ENCODE data around the gene IGSF8.
"Not testable (repeated sequence)": the region's sequence is repeated elsewhere in the genome, so short reads cannot be mapped to it uniquely, and the experiment has no call there.

IGSF8 gene

GRCh38 chr1:160127865-160128523, 29.6 kb upstream of the IGSF8 start:
- DNase-seq (ENCODE audit: low read depth in 2 of 3, low spot score in 2 of 3): no peak

DNA sequence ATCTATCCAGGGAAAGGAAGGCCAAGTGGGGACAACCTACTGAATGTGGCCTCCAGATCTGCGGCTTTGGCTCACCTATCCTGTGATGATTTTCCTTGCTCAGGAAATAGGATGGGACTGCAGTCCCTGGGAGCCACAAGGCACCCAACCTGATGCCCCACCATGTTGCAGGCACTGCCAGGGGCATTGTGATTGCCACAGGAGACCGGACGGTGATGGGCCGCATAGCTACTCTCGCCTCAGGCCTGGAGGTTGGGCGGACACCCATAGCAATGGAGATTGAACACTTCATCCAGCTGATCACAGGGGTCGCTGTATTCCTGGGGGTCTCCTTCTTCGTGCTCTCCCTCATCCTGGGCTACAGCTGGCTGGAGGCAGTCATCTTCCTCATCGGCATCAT, 29.0 kb upstream of the IGSF8 start:
- no peak for DNase-seq (ENCODE audit: low read depth in 2 of 3, low spot score in 2 of 3)

- DNase-seq (ENCODE audit: low read depth in 2 of 3, low spot score in 2 of 3): not testable (repeated sequence)
Observed at GRCh38 chr1:160126342-160126741, 27.9 kb upstream of the IGSF8 start.

DNA sequence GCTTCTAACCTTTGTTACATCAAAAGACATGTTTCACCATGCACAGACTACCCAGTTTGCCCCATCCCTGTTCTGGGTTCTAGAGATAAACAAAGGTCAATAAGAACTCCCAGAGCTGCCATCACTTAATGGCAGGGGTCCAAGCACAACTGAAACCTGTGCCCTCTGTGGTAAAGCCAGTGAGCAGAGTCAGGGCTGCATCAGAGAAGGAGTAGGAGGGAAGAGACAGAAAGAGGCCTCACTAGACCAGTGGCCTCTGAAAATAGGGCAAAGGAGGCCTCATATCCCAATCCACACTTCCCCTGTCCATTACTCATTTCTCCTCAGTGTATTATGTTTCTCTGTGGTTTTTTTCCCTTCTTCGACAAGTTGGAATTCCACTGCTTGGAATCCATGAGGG, 27.3 kb upstream of the IGSF8 start:
- DNase-seq (ENCODE audit: low read depth in 2 of 3, low spot score in 2 of 3): no peak

DNA sequence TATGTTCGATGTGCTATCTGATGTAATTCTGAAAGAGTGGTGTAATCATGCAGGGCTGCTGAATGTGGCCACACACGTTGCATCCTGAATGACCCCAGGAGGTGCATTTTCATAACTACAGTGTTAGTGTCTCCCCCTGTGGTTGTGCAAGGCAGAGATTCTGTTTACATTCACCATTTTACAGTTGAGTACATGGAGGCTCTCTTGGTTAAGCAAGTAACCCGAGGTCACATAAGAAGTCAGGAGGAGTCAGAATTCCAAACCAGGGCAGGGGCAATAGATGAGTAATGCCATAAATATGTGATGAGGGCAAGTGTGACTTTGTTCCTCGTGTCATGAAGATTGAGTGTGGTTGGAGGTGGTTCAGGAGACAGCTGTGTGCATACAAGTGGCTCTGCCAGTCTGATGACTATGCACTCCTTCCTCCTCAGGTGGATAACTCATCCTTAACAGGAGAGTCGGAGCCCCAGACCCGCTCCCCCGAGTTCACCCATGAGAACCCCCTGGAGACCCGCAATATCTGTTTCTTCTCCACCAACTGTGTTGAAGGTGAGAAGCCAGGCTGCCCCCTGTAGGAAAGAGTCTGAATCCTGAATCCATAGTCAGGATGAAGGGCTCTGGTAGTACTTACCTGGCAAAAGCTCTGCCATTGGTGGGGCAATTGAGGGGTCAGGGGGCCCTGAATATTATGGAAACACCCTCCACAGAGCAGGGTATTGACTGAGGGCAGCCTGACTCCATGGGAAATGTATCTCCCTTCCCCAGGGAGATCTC, 26.5 kb upstream of the IGSF8 start:
- no peak for DNase-seq (ENCODE audit: low read depth in 2 of 3, low spot score in 2 of 3)

GRCh38 chr1:160123726-160124125, 25.3 kb upstream of the IGSF8 start:
- no peak for DNase-seq (ENCODE audit: low read depth in 2 of 3, low spot score in 2 of 3)

DNA sequence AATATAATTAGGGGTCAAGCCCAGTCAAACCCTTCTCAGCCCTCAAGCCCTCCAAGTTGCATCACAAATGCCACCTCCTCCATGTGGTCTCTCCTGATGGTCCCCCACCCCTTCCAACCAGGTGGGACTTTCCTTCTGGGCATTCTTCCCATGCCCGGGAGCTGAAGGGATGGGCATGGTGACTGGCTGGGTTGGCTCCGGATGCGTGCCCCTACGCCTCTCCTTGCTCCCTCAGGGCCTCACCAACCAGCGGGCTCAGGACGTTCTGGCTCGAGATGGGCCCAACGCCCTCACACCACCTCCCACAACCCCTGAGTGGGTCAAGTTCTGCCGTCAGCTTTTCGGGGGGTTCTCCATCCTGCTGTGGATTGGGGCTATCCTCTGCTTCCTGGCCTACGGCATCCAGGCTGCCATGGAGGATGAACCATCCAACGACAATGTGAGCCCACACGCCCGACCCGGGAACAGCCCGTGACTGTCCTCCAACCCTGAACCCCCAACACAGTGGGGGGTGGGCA, 24.6 kb upstream of the IGSF8 start:
- DNase-seq (ENCODE audit: low read depth in 2 of 3, low spot score in 2 of 3): no peak

- DNase-seq (ENCODE audit: low read depth in 2 of 3, low spot score in 2 of 3): no peak
Observed at GRCh38 chr1:160121388-160121787, 23.0 kb upstream of the IGSF8 start.

DNA sequence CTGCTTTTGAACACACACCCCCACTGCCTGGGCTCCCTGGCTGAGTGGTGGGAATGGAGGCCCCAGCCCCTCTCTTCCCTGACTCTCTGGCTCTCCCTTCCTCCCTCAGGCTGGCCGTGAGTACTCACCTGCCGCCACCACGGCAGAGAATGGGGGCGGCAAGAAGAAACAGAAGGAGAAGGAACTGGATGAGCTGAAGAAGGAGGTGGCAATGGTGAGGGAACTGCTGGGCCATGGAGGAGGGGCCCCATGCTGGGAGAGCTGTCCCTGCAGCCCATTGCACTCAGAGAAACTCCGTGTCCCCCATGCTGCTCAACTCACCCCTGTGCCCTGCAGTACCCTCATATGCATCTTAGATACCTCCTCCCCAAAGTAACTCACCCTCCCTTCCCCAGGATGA, 22.4 kb upstream of the IGSF8 start:
- no peak for DNase-seq (ENCODE audit: low read depth in 2 of 3, low spot score in 2 of 3)

- no peak for DNase-seq (ENCODE audit: low read depth in 2 of 3, low spot score in 2 of 3)
Observed at GRCh38 chr1:160118928-160119327, 20.5 kb upstream of the IGSF8 start.

- no peak for DNase-seq (ENCODE audit: low read depth in 2 of 3, low spot score in 2 of 3)
Observed at GRCh38 chr1:160117709-160118183, 19.3 kb upstream of the IGSF8 start.

- no peak for DNase-seq (ENCODE audit: low read depth in 2 of 3, low spot score in 2 of 3)
Observed at GRCh38 chr1:160117300-160117699, 18.9 kb upstream of the IGSF8 start.

DNA sequence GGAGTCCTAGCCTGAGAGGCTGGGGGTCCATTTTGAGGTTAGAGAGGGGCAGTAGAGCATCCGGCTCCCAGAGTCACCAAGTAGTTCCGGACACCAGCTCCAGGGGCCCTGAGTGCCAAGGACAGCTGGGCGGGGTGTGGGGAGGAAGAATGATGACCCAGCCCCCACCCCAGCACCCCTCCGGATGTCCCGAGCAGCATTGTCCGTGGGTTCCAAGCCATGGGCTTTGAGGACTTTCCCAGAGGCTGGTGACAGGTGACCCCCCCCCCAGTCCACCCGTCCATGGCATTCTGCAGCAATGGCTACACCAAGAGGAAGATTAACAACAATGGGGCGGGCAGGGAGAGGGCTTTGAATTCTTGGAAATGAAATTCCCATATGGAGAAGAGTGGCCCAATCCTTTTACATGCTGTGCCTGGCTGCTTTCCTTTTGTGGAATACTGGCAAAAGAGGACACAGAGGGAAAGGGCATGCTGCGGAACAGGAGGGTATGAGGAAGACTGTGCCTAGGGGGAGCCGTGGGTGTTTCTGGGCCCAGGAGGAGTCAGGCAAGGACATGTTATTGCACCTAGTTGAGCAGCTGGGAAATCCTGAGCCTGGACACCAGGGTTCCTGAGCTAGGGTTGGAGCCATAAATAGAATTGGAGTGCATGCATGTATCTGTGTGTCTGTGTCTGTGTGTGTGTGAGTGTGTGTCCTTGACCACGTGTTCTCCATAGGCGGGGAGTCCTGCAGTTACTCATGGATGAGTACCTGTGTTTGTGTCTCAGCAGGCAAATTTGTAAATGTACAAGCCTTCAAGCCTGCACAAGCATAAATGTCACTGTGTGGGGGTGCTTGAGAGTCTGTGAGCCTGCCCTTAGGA, 18.1 kb upstream of the IGSF8 start:
- DNase-seq (ENCODE audit: low read depth in 2 of 3, low spot score in 2 of 3): no peak

GRCh38 chr1:160115545-160116282, 17.3 kb upstream of the IGSF8 start, which contains the start of gene ATP1A2:
Gene ATP1A2 (plus strand): TSS chr1:160115759. CDS start chr1:160115862, 103 bp downstream.
- no peak for DNase-seq (ENCODE audit: low read depth in 2 of 3, low spot score in 2 of 3)

DNA sequence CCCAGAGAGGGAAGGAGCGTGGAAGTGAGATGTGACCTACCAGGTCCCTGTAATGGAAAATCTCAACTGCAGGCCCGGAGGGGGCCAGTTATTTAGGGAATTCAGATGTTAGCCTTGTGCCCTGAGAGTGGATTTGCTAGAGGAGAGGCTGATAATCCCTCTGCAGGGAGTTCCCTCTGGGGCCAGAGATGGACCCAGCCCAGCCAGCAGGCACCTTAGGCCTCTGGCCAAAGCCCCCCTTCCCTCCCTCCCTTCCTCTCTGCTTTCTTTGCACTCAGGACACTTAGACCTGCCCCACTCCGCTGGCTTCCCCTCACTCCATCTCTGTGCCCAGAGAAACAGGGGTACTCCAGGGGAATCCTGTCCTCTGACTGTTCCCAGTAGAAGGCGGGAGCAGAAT, 15.7 kb upstream of the IGSF8 start:
- no peak for DNase-seq (ENCODE audit: low read depth in 2 of 3, low spot score in 2 of 3)

- DNase-seq (ENCODE audit: low read depth in 2 of 3, low spot score in 2 of 3): no peak
Observed at GRCh38 chr1:160113407-160113806, 15.0 kb upstream of the IGSF8 start.

GRCh38 chr1:160112357-160112756, 13.9 kb upstream of the IGSF8 start:
- no peak for DNase-seq (ENCODE audit: low read depth in 2 of 3, low spot score in 2 of 3)

DNA sequence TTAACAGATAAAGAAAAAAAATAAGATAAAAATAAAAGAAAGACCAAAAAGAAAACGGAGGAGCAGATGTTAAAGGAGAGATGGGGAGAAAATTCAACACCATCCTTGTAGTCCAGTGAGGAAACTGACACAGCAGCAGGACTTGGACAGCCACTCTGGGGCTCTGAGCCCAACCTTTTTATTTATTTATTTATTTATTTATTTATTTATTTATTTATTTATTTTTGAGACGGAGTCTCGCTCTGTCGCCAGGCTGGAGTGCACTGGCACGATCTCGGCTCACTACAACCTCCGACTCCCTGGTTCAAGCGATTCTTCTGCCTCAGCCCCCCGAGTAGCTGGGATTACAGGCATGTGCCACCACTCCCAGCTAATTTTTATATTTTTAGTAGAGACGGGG, 13.0 kb upstream of the IGSF8 start:
- not testable (repeated sequence) for DNase-seq (ENCODE audit: low read depth in 2 of 3, low spot score in 2 of 3)

GRCh38 chr1:160109686-160110085, 11.3 kb upstream of the IGSF8 start:
- DNase-seq (ENCODE audit: low read depth in 2 of 3, low spot score in 2 of 3): no peak

DNA sequence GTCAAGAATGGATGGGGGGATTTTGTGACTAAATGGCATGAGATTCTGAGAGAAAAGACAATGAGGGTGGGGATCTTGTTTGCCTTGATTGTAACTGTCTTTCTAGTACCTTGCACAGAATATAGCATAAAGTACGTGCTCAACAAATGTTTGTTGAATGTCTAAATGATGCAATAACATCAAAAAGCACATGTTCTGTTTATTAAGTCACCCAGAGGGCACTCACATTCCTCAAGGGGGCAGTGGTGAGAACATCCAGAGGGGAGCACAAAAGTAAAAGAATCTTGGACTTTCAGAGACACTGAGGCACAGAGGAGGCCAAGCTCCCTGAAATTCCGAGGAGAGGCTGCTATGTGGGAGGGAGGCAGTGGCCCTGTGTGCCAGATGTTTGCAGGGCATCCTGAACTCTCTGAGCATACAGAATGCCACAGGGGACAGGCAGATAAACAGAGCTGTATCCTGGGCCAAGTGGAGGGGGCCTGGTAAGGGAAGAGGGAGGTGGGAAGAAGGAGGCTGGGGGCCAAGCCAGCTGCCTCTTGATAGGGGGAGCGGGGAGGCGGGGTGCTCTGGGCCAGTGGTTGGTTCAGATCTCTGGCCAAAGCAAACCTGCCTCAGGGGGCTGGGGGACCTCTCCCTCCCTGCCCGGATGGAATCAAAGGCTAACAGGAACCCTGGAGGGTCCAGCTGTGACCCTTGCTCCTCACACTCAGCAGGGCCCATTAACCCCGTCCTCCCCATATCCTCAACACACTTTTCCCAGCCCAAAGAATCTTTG, 10.7 kb upstream of the IGSF8 start:
- no peak for DNase-seq (ENCODE audit: low read depth in 2 of 3, low spot score in 2 of 3)
